Liver (tissue), 9 donors: ENCODE results near the gene EBF3. TPM values are rescaled to one million over a fixed set of nuclear protein-coding genes. Genes with fewer than 3 reads are reported as not detected.

Source experiments
- DNase-seq: peaks from one replicate; pipeline ENCODE4 v3.0.0-alpha.2; 2017; ENCODE audit warnings: low spot score
- H3K27ac ChIP-seq, 2 donors: one replicate each; pipeline ENCODE4 v1.7.0; 2013; ENCODE audit warnings: inconsistent platforms in 2 of 2, low read length in 2 of 2, control low read depth in 1 of 2, low read depth in 1 of 2, mild to moderate bottlenecking in 1 of 2
- H3K27me3 ChIP-seq, 4 donors: one replicate each; pipeline versions ENCODE4 v1.6.1 to v1.7.0; 2013; ENCODE audit warnings: low read length in 3 of 4, inconsistent platforms in 1 of 4, mild to moderate bottlenecking in 1 of 4, moderate library complexity in 1 of 4; ENCODE audit not compliant: control insufficient read depth in 4 of 4, insufficient read depth in 4 of 4
- H3K36me3 ChIP-seq, 4 donors: one replicate each; pipeline versions ENCODE4 v1.6.1 to v1.7.0; 2013; ENCODE audit warnings: low read length in 3 of 4, mild to moderate bottlenecking in 3 of 4, low read depth in 1 of 4, moderate library complexity in 1 of 4; ENCODE audit not compliant: control insufficient read depth in 4 of 4, insufficient read depth in 3 of 4
- H3K4me1 ChIP-seq, 4 donors: one replicate each; pipeline versions ENCODE4 v1.6.1 to v1.7.0; 2013; ENCODE audit warnings: low read length in 3 of 4, mild to moderate bottlenecking in 3 of 4, moderate library complexity in 1 of 4; ENCODE audit not compliant: control insufficient read depth in 4 of 4, insufficient read depth in 4 of 4
- H3K4me3 ChIP-seq, 3 donors: one replicate each; pipeline versions ENCODE4 v1.6.1 to v1.7.0; 2013; ENCODE audit warnings: low read length in 3 of 3, control low read depth in 1 of 3, low read depth in 1 of 3, mild to moderate bottlenecking in 1 of 3
- H3K9ac ChIP-seq, 2 donors: one replicate each; pipeline ENCODE4 v1.7.0; 2013; ENCODE audit warnings: low read length in 2 of 2, mild to moderate bottlenecking in 2 of 2, moderate library complexity in 2 of 2, control low read depth in 1 of 2, low read depth in 1 of 2
- H3K9me3 ChIP-seq, 4 donors: one replicate each; pipeline versions ENCODE4 v1.6.1 to v1.7.0; 2013; ENCODE audit warnings: low read length in 3 of 4; ENCODE audit not compliant: control insufficient read depth in 4 of 4
- EGR1 ChIP-seq, 2 donors: IDR thresholded peaks; 2 replicates each; pipeline ENCODE4 v1.6.1; 2016 to 2018; ENCODE audit warnings: antibody characterized with exemption in 2 of 2, low read depth in 2 of 2
- FOXA1 ChIP-seq: IDR thresholded peaks from 2 replicates; pipeline ENCODE4 v1.6.1; 2016; ENCODE audit warnings: antibody characterized with exemption
- FOXA2 ChIP-seq: IDR thresholded peaks from 2 replicates; pipeline ENCODE4 v1.6.1; 2016; ENCODE audit warnings: antibody characterized with exemption
- GABPA ChIP-seq, 2 donors: IDR thresholded peaks in 1 of 2; conservative IDR thresholded peaks in 1 of 2; 2 replicates each; pipeline ENCODE4 v1.6.1; 2016; ENCODE audit warnings: antibody characterized with exemption in 2 of 2, mild to moderate bottlenecking in 1 of 2, moderate library complexity in 1 of 2
- HNF4A ChIP-seq, 2 donors: conservative IDR thresholded peaks; 2 replicates each; pipeline ENCODE4 v1.6.1; 2016; ENCODE audit warnings: antibody characterized with exemption in 2 of 2, mild to moderate bottlenecking in 2 of 2
- HNF4G ChIP-seq: IDR thresholded peaks from 2 replicates; pipeline ENCODE4 v1.6.1; 2016; ENCODE audit warnings: antibody characterized with exemption
- JUND ChIP-seq, 2 donors: IDR thresholded peaks; 2 replicates each; pipeline ENCODE4 v1.6.1; 2016; ENCODE audit warnings: antibody characterized with exemption in 2 of 2
- RAD21 ChIP-seq, 2 donors: IDR thresholded peaks; 2 replicates each; pipeline ENCODE4 v1.6.1; 2016; ENCODE audit warnings: antibody characterized with exemption in 2 of 2, mild to moderate bottlenecking in 2 of 2
- SP1 ChIP-seq: IDR thresholded peaks from 2 replicates; pipeline ENCODE4 v1.6.1; 2018; ENCODE audit warnings: antibody characterized with exemption, mild to moderate bottlenecking
- TAF1 ChIP-seq: conservative IDR thresholded peaks from 2 replicates; pipeline ENCODE4 v1.6.1; 2016; ENCODE audit warnings: antibody characterized with exemption, mild to moderate bottlenecking
- YY1 ChIP-seq: IDR thresholded peaks from 2 replicates; pipeline ENCODE4 v1.6.1; 2016; ENCODE audit warnings: antibody characterized with exemption, mild to moderate bottlenecking
- WGBS: extraction: QIAGEN DNeasy Blood & Tissue Kit; methylation state at CpG from one replicate; pipeline ENCODE4 v1.1.7; 2013; 5-methylcytosine and 5-hydroxymethylcytosine counted together
- polyA plus RNA-seq, 2 donors: library from polyadenylated mRNA; stranded (reverse) in 1 of 2; unstranded in 1 of 2; fragments of 200-250 nt in 1 of 2; fragments of >200 nt in 1 of 2; fragmentation: Nextera tagmentation in 1 of 2; extraction: Ambion mirVana in 1 of 2; gene quantifications; one replicate each; pipeline versions ENCODE4 v1.2.1 to v1.2.3, GENCODE V29; 2013 to 2015
- total RNA-seq, 2 donors: library from RNA; depleted of rRNA; stranded (reverse); fragments of >200 nt; gene quantifications; one replicate each; pipeline ENCODE4 v1.2.3, GENCODE V29; 2014
- TF ChIP-seq, protein P1 (sequence below): fragments of 150-350 bp; IDR thresholded peaks from 2 replicates; pipeline ENCODE4 v1.5.1; 2017; ENCODE audit warnings: improper control_type of control experiment, low read depth, low read length; ENCODE audit not compliant: missing input control
- TF ChIP-seq, protein P2 (sequence below): IDR thresholded peaks from 2 replicates; pipeline ENCODE4 v1.6.1; 2016; ENCODE audit warnings: antibody characterized with exemption
- TF ChIP-seq, protein P3 (sequence below): IDR thresholded peaks from 2 replicates; pipeline ENCODE4 v1.6.1; 2016; ENCODE audit warnings: antibody characterized with exemption, mild to moderate bottlenecking
- TF ChIP-seq, protein P4 (sequence below): IDR thresholded peaks from 2 replicates; pipeline ENCODE4 v1.6.1; 2016; ENCODE audit warnings: antibody characterized with exemption
- donor health status: healthy.
- donor health status: healthy.
- donor health status: healthy.
- donor health status: healthy.
- donor health status: healthy.

EBF3 gene
- total and polyA plus RNA-seq, 4 donors: 0.02 to 0.08 TPM; not detected in 2

DNA sequence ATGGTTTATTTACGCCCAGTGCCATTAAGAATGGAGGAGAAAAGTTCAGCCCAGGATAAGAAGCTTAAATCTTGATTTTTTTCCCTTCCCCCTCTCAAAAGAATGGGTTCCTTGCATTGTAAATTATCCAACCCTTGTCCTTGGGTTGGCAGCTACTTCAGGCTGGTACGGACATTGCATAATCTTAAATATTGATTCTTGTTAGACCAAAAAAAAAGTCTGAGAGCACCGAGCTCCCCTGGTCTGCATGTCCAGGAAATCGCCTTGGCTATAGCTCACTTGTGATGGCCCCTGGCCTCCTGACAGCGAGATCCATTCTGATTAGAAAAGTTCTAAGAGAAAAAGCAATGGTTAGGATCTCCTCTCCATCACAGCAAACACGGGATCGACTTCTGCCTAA is 151.7 kb downstream of the EBF3 start:
- H3K27me3 ChIP-seq: no peaks in the 10 kb centered on the region
- TF ChIP-seq HNF4A (conservative IDR thresholded peaks at IDR 0.05) (peak in 1 of 2 donors; percentile 16), RAD21 (IDR thresholded peaks at IDR 0.05) (peak in 1 of 2 donors; percentile 14), TAF1 (no peak)
- H3K9me3 ChIP-seq: no peaks in the 10 kb centered on the region
- H3K36me3 ChIP-seq: no peaks in the 10 kb centered on the region
- no peak overlapping the region for H3K9ac ChIP-seq
- no peak overlapping the region for H3K4me3 ChIP-seq
- 57% methylated on average over 7 of the region's 7 CpGs for WGBS
- no peak overlapping the region for H3K27ac ChIP-seq
- H3K4me1 ChIP-seq: peaks cover 0 to 5% (median 2%) of the 10 kb centered on the region in 4 donors
- DNase-seq: no peak

DNA sequence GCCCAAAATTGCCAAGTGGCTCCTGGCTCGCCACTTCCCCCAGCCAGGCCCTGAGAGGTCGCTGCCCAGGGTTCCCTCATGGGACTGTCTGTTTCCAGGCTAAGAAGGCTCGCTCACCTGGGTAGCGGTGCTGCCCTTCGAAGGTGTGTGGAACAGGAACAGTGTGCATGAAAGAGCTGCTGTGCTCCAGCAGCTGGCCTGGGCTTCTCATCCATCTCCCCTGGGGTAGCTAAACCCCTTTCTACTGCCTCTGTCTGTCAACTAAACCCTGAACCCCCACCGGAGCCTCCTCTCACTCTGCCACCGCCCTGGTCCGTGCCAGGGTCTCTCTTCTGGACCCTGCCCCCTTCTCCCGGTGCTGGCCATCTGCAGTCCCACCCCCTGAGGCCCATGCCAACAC is 152.9 kb downstream of the EBF3 start:
- no peak for DNase-seq
- Histone ChIP-seq H3K27ac (no peak overlapping the region), H3K9me3 (peaks cover 0 to 2% (median 0%) of the 10 kb centered on the region in 4 donors), H3K4me3 (no peak overlapping the region), H3K36me3 (no peaks in the 10 kb centered on the region), H3K9ac (no peak overlapping the region), H3K27me3 (no peaks in the 10 kb centered on the region), H3K4me1 (peaks cover 0 to 5% (median 2%) of the 10 kb centered on the region in 4 donors)
- TF ChIP-seq GABPA (IDR thresholded peaks at IDR 0.05 in 1 of 2, conservative IDR thresholded peaks at IDR 0.05 in 1 of 2): no peak
- no peak for TF ChIP-seq YY1
- TF ChIP-seq, protein P1, sequence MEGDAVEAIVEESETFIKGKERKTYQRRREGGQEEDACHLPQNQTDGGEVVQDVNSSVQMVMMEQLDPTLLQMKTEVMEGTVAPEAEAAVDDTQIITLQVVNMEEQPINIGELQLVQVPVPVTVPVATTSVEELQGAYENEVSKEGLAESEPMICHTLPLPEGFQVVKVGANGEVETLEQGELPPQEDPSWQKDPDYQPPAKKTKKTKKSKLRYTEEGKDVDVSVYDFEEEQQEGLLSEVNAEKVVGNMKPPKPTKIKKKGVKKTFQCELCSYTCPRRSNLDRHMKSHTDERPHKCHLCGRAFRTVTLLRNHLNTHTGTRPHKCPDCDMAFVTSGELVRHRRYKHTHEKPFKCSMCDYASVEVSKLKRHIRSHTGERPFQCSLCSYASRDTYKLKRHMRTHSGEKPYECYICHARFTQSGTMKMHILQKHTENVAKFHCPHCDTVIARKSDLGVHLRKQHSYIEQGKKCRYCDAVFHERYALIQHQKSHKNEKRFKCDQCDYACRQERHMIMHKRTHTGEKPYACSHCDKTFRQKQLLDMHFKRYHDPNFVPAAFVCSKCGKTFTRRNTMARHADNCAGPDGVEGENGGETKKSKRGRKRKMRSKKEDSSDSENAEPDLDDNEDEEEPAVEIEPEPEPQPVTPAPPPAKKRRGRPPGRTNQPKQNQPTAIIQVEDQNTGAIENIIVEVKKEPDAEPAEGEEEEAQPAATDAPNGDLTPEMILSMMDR: no peak
- TF ChIP-seq, protein P2, sequence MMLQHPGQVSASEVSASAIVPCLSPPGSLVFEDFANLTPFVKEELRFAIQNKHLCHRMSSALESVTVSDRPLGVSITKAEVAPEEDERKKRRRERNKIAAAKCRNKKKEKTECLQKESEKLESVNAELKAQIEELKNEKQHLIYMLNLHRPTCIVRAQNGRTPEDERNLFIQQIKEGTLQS: no peak
- TF ChIP-seq EGR1 (IDR thresholded peaks at IDR 0.05; ENCODE audit: low read depth in 2 of 2): no peak
- no peak for TF ChIP-seq SP1
- TF ChIP-seq FOXA2: no peak
- TF ChIP-seq FOXA1: no peak
- TF ChIP-seq RAD21 (IDR thresholded peaks at IDR 0.05): no peak
- 89% methylated on average over 9 of the region's 9 CpGs for WGBS

DNA sequence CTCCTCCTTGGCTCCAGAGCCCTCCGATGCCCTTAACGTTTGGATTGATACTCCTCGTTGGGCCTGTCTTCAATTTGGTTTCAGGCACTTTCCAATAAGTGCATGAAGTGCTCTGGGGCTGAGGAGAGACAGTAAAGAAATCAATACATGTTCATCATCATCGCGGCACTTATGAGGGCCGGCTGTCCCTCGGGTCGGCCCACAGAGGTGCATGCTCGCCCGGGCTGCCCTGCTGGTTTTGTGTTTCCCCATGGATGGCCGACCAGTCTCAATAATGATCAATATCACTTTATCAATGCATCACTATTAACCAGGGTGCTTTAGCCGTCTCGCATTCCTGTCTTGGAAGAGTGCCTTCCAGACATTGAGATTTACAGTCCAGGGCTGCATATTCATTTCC is 154.2 kb downstream of the EBF3 start:
- Histone ChIP-seq H3K27me3 (no peaks in the 10 kb centered on the region), H3K36me3 (no peaks in the 10 kb centered on the region), H3K27ac (no peak overlapping the region), H3K9me3 (peaks cover 0 to 5% (median 0%) of the 10 kb centered on the region in 4 donors), H3K9ac (no peak overlapping the region), H3K4me3 (no peak overlapping the region), H3K4me1 (peaks cover 0 to 5% (median 2%) of the 10 kb centered on the region in 4 donors)
- no peak for TF ChIP-seq GABPA (IDR thresholded peaks at IDR 0.05 in 1 of 2, conservative IDR thresholded peaks at IDR 0.05 in 1 of 2)
- no peak for TF ChIP-seq EGR1 (IDR thresholded peaks at IDR 0.05; ENCODE audit: low read depth in 2 of 2)
- no peak for TF ChIP-seq RAD21 (IDR thresholded peaks at IDR 0.05)
- TF ChIP-seq JUND (IDR thresholded peaks at IDR 0.05): no peak
- no peak for TF ChIP-seq FOXA2
- no peak for TF ChIP-seq HNF4G
- TF ChIP-seq, protein P3, sequence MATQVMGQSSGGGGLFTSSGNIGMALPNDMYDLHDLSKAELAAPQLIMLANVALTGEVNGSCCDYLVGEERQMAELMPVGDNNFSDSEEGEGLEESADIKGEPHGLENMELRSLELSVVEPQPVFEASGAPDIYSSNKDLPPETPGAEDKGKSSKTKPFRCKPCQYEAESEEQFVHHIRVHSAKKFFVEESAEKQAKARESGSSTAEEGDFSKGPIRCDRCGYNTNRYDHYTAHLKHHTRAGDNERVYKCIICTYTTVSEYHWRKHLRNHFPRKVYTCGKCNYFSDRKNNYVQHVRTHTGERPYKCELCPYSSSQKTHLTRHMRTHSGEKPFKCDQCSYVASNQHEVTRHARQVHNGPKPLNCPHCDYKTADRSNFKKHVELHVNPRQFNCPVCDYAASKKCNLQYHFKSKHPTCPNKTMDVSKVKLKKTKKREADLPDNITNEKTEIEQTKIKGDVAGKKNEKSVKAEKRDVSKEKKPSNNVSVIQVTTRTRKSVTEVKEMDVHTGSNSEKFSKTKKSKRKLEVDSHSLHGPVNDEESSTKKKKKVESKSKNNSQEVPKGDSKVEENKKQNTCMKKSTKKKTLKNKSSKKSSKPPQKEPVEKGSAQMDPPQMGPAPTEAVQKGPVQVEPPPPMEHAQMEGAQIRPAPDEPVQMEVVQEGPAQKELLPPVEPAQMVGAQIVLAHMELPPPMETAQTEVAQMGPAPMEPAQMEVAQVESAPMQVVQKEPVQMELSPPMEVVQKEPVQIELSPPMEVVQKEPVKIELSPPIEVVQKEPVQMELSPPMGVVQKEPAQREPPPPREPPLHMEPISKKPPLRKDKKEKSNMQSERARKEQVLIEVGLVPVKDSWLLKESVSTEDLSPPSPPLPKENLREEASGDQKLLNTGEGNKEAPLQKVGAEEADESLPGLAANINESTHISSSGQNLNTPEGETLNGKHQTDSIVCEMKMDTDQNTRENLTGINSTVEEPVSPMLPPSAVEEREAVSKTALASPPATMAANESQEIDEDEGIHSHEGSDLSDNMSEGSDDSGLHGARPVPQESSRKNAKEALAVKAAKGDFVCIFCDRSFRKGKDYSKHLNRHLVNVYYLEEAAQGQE: no peak
- TF ChIP-seq, protein P4, sequence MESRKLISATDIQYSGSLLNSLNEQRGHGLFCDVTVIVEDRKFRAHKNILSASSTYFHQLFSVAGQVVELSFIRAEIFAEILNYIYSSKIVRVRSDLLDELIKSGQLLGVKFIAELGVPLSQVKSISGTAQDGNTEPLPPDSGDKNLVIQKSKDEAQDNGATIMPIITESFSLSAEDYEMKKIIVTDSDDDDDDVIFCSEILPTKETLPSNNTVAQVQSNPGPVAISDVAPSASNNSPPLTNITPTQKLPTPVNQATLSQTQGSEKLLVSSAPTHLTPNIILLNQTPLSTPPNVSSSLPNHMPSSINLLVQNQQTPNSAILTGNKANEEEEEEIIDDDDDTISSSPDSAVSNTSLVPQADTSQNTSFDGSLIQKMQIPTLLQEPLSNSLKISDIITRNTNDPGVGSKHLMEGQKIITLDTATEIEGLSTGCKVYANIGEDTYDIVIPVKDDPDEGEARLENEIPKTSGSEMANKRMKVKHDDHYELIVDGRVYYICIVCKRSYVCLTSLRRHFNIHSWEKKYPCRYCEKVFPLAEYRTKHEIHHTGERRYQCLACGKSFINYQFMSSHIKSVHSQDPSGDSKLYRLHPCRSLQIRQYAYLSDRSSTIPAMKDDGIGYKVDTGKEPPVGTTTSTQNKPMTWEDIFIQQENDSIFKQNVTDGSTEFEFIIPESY: no peak
- TF ChIP-seq, protein P1: no peak
- TF ChIP-seq SP1: no peak
- no peak for TF ChIP-seq HNF4A (conservative IDR thresholded peaks at IDR 0.05)
- TF ChIP-seq TAF1: no peak
- TF ChIP-seq, protein P2: no peak
- DNase-seq: no peak
- WGBS: 88% methylated on average over 13 of the region's 13 CpGs
